ENCODE results near the gene CEP95.

DNA sequence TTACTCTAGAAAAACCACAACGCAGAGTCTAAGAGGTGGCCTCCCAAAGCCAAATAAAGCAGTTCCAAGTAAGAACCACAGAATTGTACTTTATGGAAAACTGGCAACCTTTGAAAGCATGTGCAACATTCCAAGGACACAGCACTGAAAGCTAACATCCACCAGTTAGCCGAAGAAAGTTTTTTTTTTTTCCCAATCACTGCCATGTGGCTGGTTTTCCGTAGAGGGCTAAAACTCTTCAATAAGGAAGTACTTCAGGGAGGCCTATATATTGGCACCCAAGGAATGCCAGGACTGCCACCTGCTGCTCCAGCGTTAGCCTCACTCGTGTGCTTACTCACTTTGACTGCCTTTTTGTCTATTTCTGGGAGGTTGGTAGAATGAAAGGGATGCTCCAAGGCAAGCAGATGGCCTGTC lies 25.2 kb downstream of the CEP95 start:
- TF ChIP-seq POLR2A (IDR thresholded peaks at IDR 0.05) (no peak), POLR2AphosphoS5 (IDR thresholded peaks at IDR 0.05) (no peak), EP300 (IDR thresholded peaks at IDR 0.05) (no peak)
- TF ChIP-seq, protein P1, sequence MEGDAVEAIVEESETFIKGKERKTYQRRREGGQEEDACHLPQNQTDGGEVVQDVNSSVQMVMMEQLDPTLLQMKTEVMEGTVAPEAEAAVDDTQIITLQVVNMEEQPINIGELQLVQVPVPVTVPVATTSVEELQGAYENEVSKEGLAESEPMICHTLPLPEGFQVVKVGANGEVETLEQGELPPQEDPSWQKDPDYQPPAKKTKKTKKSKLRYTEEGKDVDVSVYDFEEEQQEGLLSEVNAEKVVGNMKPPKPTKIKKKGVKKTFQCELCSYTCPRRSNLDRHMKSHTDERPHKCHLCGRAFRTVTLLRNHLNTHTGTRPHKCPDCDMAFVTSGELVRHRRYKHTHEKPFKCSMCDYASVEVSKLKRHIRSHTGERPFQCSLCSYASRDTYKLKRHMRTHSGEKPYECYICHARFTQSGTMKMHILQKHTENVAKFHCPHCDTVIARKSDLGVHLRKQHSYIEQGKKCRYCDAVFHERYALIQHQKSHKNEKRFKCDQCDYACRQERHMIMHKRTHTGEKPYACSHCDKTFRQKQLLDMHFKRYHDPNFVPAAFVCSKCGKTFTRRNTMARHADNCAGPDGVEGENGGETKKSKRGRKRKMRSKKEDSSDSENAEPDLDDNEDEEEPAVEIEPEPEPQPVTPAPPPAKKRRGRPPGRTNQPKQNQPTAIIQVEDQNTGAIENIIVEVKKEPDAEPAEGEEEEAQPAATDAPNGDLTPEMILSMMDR (IDR thresholded peaks at IDR 0.05): no peak

Measured in stomach (tissue), 4 donors.